CD14-positive monocyte (primary cell): ENCODE results near the gene EXTL1. TPM values are rescaled to one million over a fixed set of nuclear protein-coding genes. Genes with fewer than 3 reads are reported as not detected.

Experiments used
- DNase-seq, 3 donors: peaks; one replicate each; pipeline ENCODE4 v3.0.0-alpha.2; 2011 to 2022
- H2AFZ ChIP-seq: 2 replicates; pipeline ENCODE4 v1.6.0; 2012; ENCODE audit warnings: mild to moderate bottlenecking, low read depth, low read length, inconsistent platforms; ENCODE audit not compliant: insufficient read depth, poor library complexity, severe bottlenecking
- H3K27ac ChIP-seq, 2 donors: 1 replicate in 1 of 2; 2 replicates in 1 of 2; pipeline ENCODE4 v1.5.1; 2012 to 2013; ENCODE audit warnings: low read length in 2 of 2, control low read depth in 1 of 2, inconsistent platforms in 1 of 2, low read depth in 1 of 2, mild to moderate bottlenecking in 1 of 2
- H3K27me3 ChIP-seq, 2 donors: one replicate each; pipeline versions ENCODE4 v1.6.0 to v1.6.1; 2011 to 2013; ENCODE audit warnings: low read length in 2 of 2; ENCODE audit not compliant: control insufficient read depth in 2 of 2, insufficient read depth in 2 of 2
- H3K36me3 ChIP-seq, 2 donors: replicated peaks in 1 of 2; 1 replicate in 1 of 2; 2 replicates in 1 of 2; pipeline versions ENCODE4 v1.5.1 to v1.6.1; 2012 to 2013; ENCODE audit warnings: low read length in 2 of 2, control low read depth in 1 of 2, inconsistent platforms in 1 of 2, mild to moderate bottlenecking in 1 of 2; ENCODE audit not compliant: insufficient read depth in 2 of 2, control insufficient read depth in 1 of 2
- H3K4me1 ChIP-seq, 2 donors: 1 replicate in 1 of 2; 2 replicates in 1 of 2; pipeline versions ENCODE4 v1.5.1 to v1.6.1; 2012 to 2013; ENCODE audit warnings: low read length in 2 of 2, control low read depth in 1 of 2, inconsistent platforms in 1 of 2, mild to moderate bottlenecking in 1 of 2, moderate library complexity in 1 of 2; ENCODE audit not compliant: insufficient read depth in 2 of 2, control insufficient read depth in 1 of 2
- H3K4me2 ChIP-seq: replicated peaks from 2 replicates; pipeline ENCODE3; 2012; ENCODE audit warnings: low read length, moderate library complexity, mild to moderate bottlenecking; ENCODE audit not compliant: poor library complexity, severe bottlenecking; ENCODE audit errors: extremely low read depth
- H3K4me3 ChIP-seq, 3 experiments: fragments of 200-600 bp in 1 of 3; sonication (generic) in 1 of 3; replicated peaks in 1 of 3; 1 replicate in 2 of 3; 2 replicates in 1 of 3; pipeline ENCODE4 v1.5.1; 2011 to 2013; ENCODE audit warnings: low read length in 3 of 3, mild to moderate bottlenecking in 3 of 3, control low read depth in 2 of 3, low read depth in 2 of 3, inconsistent platforms in 1 of 3, moderate library complexity in 1 of 3
- H3K79me2 ChIP-seq: 2 replicates; pipeline ENCODE4 v1.6.0; 2012; ENCODE audit warnings: mild to moderate bottlenecking, control low read depth, inconsistent platforms, low read length, moderate library complexity; ENCODE audit not compliant: insufficient read depth
- H3K9ac ChIP-seq: 2 replicates; pipeline ENCODE4 v1.6.0; 2017; ENCODE audit warnings: low read length, mild to moderate bottlenecking; ENCODE audit not compliant: insufficient read depth, poor library complexity, severe bottlenecking
- H3K9me3 ChIP-seq, 2 donors: replicated peaks in 1 of 2; 1 replicate in 1 of 2; 2 replicates in 1 of 2; pipeline versions ENCODE4 v1.5.1 to v1.6.1; 2012 to 2013; ENCODE audit warnings: low read length in 2 of 2, control low read depth in 1 of 2; ENCODE audit not compliant: control insufficient read depth in 1 of 2, insufficient read depth in 1 of 2
- H4K20me1 ChIP-seq: 2 replicates; pipeline ENCODE4 v1.6.0; 2012; ENCODE audit warnings: mild to moderate bottlenecking, low read length, control low read depth, moderate library complexity; ENCODE audit not compliant: insufficient read depth
- H3K27ac Mint-ChIP-seq, 7 donors: one replicate each; pipeline ENCODE4 v1.8.0; 2020; ENCODE audit warnings: mild to moderate bottlenecking in 7 of 7, mixed read lengths in 7 of 7, moderate library complexity in 6 of 7, inconsistent platforms in 2 of 7
- H3K27me3 Mint-ChIP-seq, 3 donors: one replicate each; pipeline ENCODE4 v1.8.0; 2021 to 2022; ENCODE audit warnings: low read depth in 3 of 3, mild to moderate bottlenecking in 3 of 3, mixed read lengths in 3 of 3, moderate library complexity in 3 of 3, inconsistent platforms in 1 of 3
- H3K36me3 Mint-ChIP-seq, 2 donors: one replicate each; pipeline ENCODE4 v1.8.0; 2020; ENCODE audit warnings: mixed read lengths in 2 of 2, inconsistent platforms in 1 of 2, mild to moderate bottlenecking in 1 of 2
- H3K4me1 Mint-ChIP-seq: one replicate; pipeline ENCODE4 v1.8.0; 2020; ENCODE audit warnings: mild to moderate bottlenecking, mixed read lengths
- H3K4me3 Mint-ChIP-seq, 2 donors: one replicate each; pipeline ENCODE4 v1.8.0; 2020; ENCODE audit warnings: mild to moderate bottlenecking in 2 of 2, mixed read lengths in 2 of 2, moderate library complexity in 1 of 2
- H3K9me3 Mint-ChIP-seq, 7 donors: one replicate each; pipeline ENCODE4 v1.8.0; 2020 to 2022; ENCODE audit warnings: mixed read lengths in 7 of 7, mild to moderate bottlenecking in 6 of 7, moderate library complexity in 6 of 7, inconsistent platforms in 2 of 7
- CTCF ChIP-seq: fragments of 200-600 bp; IDR thresholded peaks from one replicate; pipeline ENCODE4 v1.8.0; 2022; ENCODE audit warnings: antibody characterized with exemption, mild to moderate bottlenecking
- WGBS: methylation state at CpG from one replicate; pipeline ENCODE4 v1.1.5; 2013; ENCODE audit warnings: missing lambda C conversion rate; ENCODE audit not compliant: insufficient coverage; 5-methylcytosine and 5-hydroxymethylcytosine counted together
- intact Hi-C, 2 donors: fragments of 100-400 bp; cut with micrococcal nuclease; formaldehyde crosslinking; loops; one replicate each; pipeline versions ENCODE4 v1.15.0 to v1.15.1; 2023
- polyA plus RNA-seq, 3 donors: library from polyadenylated mRNA; depleted of rRNA in 1 of 3; unstranded in 2 of 3; stranded (reverse) in 1 of 3; fragments of 300-500 nt in 2 of 3; fragments of >200 nt in 1 of 3; fragmentation: Illumina TruSeq in 2 of 3; gene quantifications; 1 replicate in 2 of 3; 2 replicates in 1 of 3; pipeline ENCODE4 v1.2.3, GENCODE V29; 2012 to 2021

The EXTL1 gene
- polyA plus RNA-seq, 3 donors: not detected

DNA sequence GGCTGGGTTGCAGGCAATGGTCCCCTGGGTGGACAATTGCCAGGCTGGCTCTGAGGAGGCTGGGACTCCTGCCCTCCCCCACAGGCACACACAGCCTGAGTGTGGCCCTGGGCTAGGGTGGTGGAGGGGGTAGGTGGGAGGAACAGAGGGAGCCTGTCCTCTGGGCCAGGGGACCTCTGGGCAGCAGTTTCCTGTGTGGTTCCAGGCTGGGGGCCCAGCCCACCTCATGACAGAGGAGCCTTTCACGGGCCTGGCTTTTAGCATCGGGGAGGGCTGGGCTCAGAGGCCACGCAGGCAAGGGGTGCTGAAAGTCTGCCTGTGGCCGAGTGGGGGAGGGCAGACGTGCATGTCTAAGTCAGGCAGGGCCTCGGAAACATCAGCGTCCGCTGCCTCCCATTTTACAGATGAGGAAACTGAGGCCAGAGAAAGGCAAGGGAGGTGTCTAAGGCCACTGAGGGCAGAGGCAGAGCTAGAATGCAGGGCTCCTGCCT, 7.0 kb downstream of the EXTL1 start:
- Mint-ChIP-seq H3K4me3 (no peak overlapping the region), H3K27me3 (peaks cover 5 to 11% (median 9%) of the 10 kb centered on the region in 3 donors), H3K27ac (no peak overlapping the region), H3K4me1 (peaks cover 6% of the 10 kb centered on the region), H3K36me3 (no peaks in the 10 kb centered on the region), H3K9me3 (no peaks in the 10 kb centered on the region)
- Histone ChIP-seq H3K4me2 (no peak overlapping the region), H4K20me1 (no peaks in the 10 kb centered on the region), H3K9me3 (no peaks in the 10 kb centered on the region), H3K79me2 (no peaks in the 10 kb centered on the region), H3K9ac (no peak overlapping the region), H3K4me3 (no peak overlapping the region), H3K36me3 (no peaks in the 10 kb centered on the region), H2AFZ (no peak overlapping the region), H3K27me3 (peaks cover 0 to 6% of the 10 kb centered on the region in 2 donors), H3K4me1 (no peaks in the 10 kb centered on the region), H3K27ac (no peak overlapping the region)
- intact Hi-C loops: no loop called here
- no peak for TF ChIP-seq CTCF
- no peak for DNase-seq
- WGBS: 75% methylated on average over 8 of the region's 8 CpGs

- H3K4me1 ChIP-seq: no peaks in the 10 kb centered on the region
- Mint-ChIP-seq H3K9me3 (no peaks in the 10 kb centered on the region), H3K4me1 (peaks cover 6% of the 10 kb centered on the region), H3K27me3 (peaks cover 9 to 14% (median 13%) of the 10 kb centered on the region in 3 donors), H3K4me3 (no peak overlapping the region), H3K27ac (no peak overlapping the region), H3K36me3 (no peaks in the 10 kb centered on the region)
- peaks cover 0 to 13% of the 10 kb centered on the region in 2 donors for H3K27me3 ChIP-seq
- TF ChIP-seq CTCF: no peak
- no peak for DNase-seq
- H3K79me2 ChIP-seq: no peaks in the 10 kb centered on the region
- H3K27ac ChIP-seq: no peak overlapping the region
- H4K20me1 ChIP-seq: no peaks in the 10 kb centered on the region
- H2AFZ ChIP-seq: no peak overlapping the region
- no peaks in the 10 kb centered on the region for H3K9me3 ChIP-seq
- H3K4me3 ChIP-seq: no peak overlapping the region
- no peak overlapping the region for H3K4me2 ChIP-seq
- no peak overlapping the region for H3K9ac ChIP-seq
- no peaks in the 10 kb centered on the region for H3K36me3 ChIP-seq
- intact Hi-C loops: no loop called here
- WGBS: 90% methylated on average over 15 of the region's 15 CpGs
Observed at GRCh38 chr1:26029054-26029863, 7.7 kb downstream of the EXTL1 start.
